Measurements from ENCODE around the gene UNC45A.

GRCh38 chr15:90911302-90911623 is 23.8 kb upstream of the UNC45A start:
- TF ChIP-seq, protein P1, sequence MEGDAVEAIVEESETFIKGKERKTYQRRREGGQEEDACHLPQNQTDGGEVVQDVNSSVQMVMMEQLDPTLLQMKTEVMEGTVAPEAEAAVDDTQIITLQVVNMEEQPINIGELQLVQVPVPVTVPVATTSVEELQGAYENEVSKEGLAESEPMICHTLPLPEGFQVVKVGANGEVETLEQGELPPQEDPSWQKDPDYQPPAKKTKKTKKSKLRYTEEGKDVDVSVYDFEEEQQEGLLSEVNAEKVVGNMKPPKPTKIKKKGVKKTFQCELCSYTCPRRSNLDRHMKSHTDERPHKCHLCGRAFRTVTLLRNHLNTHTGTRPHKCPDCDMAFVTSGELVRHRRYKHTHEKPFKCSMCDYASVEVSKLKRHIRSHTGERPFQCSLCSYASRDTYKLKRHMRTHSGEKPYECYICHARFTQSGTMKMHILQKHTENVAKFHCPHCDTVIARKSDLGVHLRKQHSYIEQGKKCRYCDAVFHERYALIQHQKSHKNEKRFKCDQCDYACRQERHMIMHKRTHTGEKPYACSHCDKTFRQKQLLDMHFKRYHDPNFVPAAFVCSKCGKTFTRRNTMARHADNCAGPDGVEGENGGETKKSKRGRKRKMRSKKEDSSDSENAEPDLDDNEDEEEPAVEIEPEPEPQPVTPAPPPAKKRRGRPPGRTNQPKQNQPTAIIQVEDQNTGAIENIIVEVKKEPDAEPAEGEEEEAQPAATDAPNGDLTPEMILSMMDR (conservative IDR thresholded peaks at IDR 0.05; ENCODE audit: low read length) = no peak
- no peak for TF ChIP-seq EZH2phosphoT487 (IDR thresholded peaks at IDR 0.05; ENCODE audit: borderline replicate concordance, low read depth, low read length)
